GM18508 (cell line): Measurements from ENCODE around the gene SEC31B.
A peak's percentile ranks its signal among the peaks of the same experiment; 100 is the strongest.

Experiments used
- ATAC-seq: cut with Tn5 transposase; IDR thresholded peaks from one replicate; pipeline ENCODE4 v1.9.1; 2021; ENCODE audit warnings: moderate number of reproducible peaks; ENCODE audit not compliant: insufficient read depth, unreplicated experiment

Gene SEC31B

GRCh38 chr10:100501423-100501822 is 18.2 kb downstream of the SEC31B start:
- no peak for ATAC-seq

GRCh38 chr10:100498059-100498458 is 21.6 kb downstream of the SEC31B start:
- no peak for ATAC-seq

GRCh38 chr10:100496567-100496966 is 23.1 kb downstream of the SEC31B start:
- no peak for ATAC-seq

GRCh38 chr10:100490531-100490930 is 29.1 kb downstream of the SEC31B start:
- ATAC-seq, result no peak

GRCh38 chr10:100489396-100489795 is 30.3 kb downstream of the SEC31B start:
- no peak for ATAC-seq

- no peak for ATAC-seq
Observed at GRCh38 chr10:100487529-100487928, 32.1 kb downstream of the SEC31B start.

- ATAC-seq, result no peak
Observed at GRCh38 chr10:100485801-100486495, 33.7 kb downstream of the SEC31B start.

- no peak for ATAC-seq
Observed at GRCh38 chr10:100485366-100485765, 34.3 kb downstream of the SEC31B start.

GRCh38 chr10:100483876-100484666 is 35.6 kb downstream of the SEC31B start:
- ATAC-seq, result no peak

- ATAC-seq, result no peak
Observed at GRCh38 chr10:100482834-100483185, 36.9 kb downstream of the SEC31B start.

- ATAC-seq, result no peak
Observed at GRCh38 chr10:100482181-100482833, 37.4 kb downstream of the SEC31B start.

- ATAC-seq, result peak; percentile 94
Observed at GRCh38 chr10:100481462-100482081, 38.1 kb downstream of the SEC31B start.

- no peak for ATAC-seq
Observed at GRCh38 chr10:100480002-100480401, 39.7 kb downstream of the SEC31B start.

- ATAC-seq, result no peak
Observed at GRCh38 chr10:100479037-100479436, 40.6 kb downstream of the SEC31B start.

- no peak for ATAC-seq
Observed at GRCh38 chr10:100477970-100478369, 41.7 kb downstream of the SEC31B start.

- ATAC-seq, result no peak
Observed at GRCh38 chr10:100470367-100470766, 49.3 kb downstream of the SEC31B start.

- no peak for ATAC-seq
Observed at GRCh38 chr10:100469756-100470155, 49.9 kb downstream of the SEC31B start.

GRCh38 chr10:100468978-100469377 is 50.7 kb downstream of the SEC31B start:
- no peak for ATAC-seq

GRCh38 chr10:100468322-100468721 is 51.3 kb downstream of the SEC31B start:
- ATAC-seq, result no peak

GRCh38 chr10:100462709-100463108 is 57.0 kb downstream of the SEC31B start, which contains the start of gene WNT8B:
WNT8B (plus strand) TSS chr10:100463009; CDS start chr10:100463169, 160 bp downstream.
- ATAC-seq, result no peak

- ATAC-seq, result no peak
Observed at GRCh38 chr10:100448951-100449350, 70.7 kb downstream of the SEC31B start.
